HepG2 (cell line): ENCODE data around the gene PTGES3. TPM values are rescaled to one million over a fixed set of nuclear protein-coding genes. Genes with fewer than 3 reads are reported as not detected.

Source experiments
- EEA1 ChIP-seq: sonication (generic); formaldehyde crosslinking; IDR thresholded peaks from 2 replicates; pipeline ENCODE4 v1.5.1; 2020; ENCODE audit warnings: mild to moderate bottlenecking, missing genetic modification reagents, borderline replicate concordance
- GABPB1 ChIP-seq: IDR thresholded peaks from 2 replicates; pipeline ENCODE4 v1.6.1; 2016; ENCODE audit warnings: mild to moderate bottlenecking, missing genetic modification reagents, moderate library complexity, missing compliant biosample characterization
- HNRNPH1 ChIP-seq: fragments of 200-400 bp; formaldehyde crosslinking; optimal IDR thresholded peaks from 2 replicates; pipeline ENCODE3; 2017; ENCODE audit warnings: mild to moderate bottlenecking, low read depth, low read length
- HOXA5 ChIP-seq: sonication (generic); formaldehyde crosslinking; IDR thresholded peaks from 2 replicates; pipeline ENCODE4 v1.4.0; 2020; ENCODE audit warnings: missing genetic modification reagents
- MAFG ChIP-seq: sonication (generic); formaldehyde crosslinking; IDR thresholded peaks from 2 replicates; pipeline ENCODE4 v1.5.1; 2020; ENCODE audit warnings: mild to moderate bottlenecking, missing genetic modification reagents
- MLXIP ChIP-seq: sonication (generic); formaldehyde crosslinking; IDR thresholded peaks from 2 replicates; pipeline ENCODE4 v1.9.0; 2021; ENCODE audit warnings: missing genetic modification reagents, borderline replicate concordance
- MTA1 ChIP-seq: sonication (generic); formaldehyde crosslinking; IDR thresholded peaks from 2 replicates; pipeline ENCODE4 v1.4.0; 2020; ENCODE audit warnings: missing genetic modification reagents, mild to moderate bottlenecking, borderline replicate concordance
- NFIC ChIP-seq: IDR thresholded peaks from 2 replicates; pipeline ENCODE4 v1.6.1; 2012; ENCODE audit warnings: mild to moderate bottlenecking, low read length, inconsistent platforms
- REXO4 ChIP-seq: sonication (generic); formaldehyde crosslinking; IDR thresholded peaks from 2 replicates; pipeline ENCODE4 v1.8.0; 2022; ENCODE audit warnings: missing genetic modification reagents, mild to moderate bottlenecking, borderline replicate concordance
- SKI ChIP-seq: fragments of 450-650 bp; IDR thresholded peaks from one replicate; pipeline ENCODE4 v1.6.1; 2018; ENCODE audit warnings: mild to moderate bottlenecking; ENCODE audit not compliant: partially characterized antibody
- TCF7L2 ChIP-seq: IDR thresholded peaks from 2 replicates; pipeline ENCODE4 v1.6.1; 2011; ENCODE audit warnings: mild to moderate bottlenecking, low read depth, low read length, moderate library complexity
- U2AF1 ChIP-seq: fragments of 200-400 bp; formaldehyde crosslinking; optimal IDR thresholded peaks from 2 replicates; pipeline ENCODE3; 2017; ENCODE audit warnings: mild to moderate bottlenecking, low read depth, low read length
- ZKSCAN1 ChIP-seq: fragments of 150-350 bp; IDR thresholded peaks from 2 replicates; pipeline ENCODE4 v1.6.1; 2014; ENCODE audit warnings: low read length
- ZNF205 ChIP-seq: IDR thresholded peaks from 2 replicates; pipeline ENCODE4 v1.6.1; 2018; ENCODE audit warnings: missing biosample characterization, missing genetic modification reagents
- ZNF598 ChIP-seq: sonication (generic); formaldehyde crosslinking; IDR thresholded peaks from 2 replicates; pipeline ENCODE4 v1.5.1; 2020; ENCODE audit warnings: mild to moderate bottlenecking, missing genetic modification reagents, borderline replicate concordance
- ZNF781 ChIP-seq: sonication (generic); formaldehyde crosslinking; IDR thresholded peaks from 2 replicates; pipeline ENCODE4 v1.5.1; 2020; ENCODE audit warnings: borderline replicate concordance, mild to moderate bottlenecking, missing genetic modification reagents; ENCODE audit errors: not compliant biosample characterization
- polyA plus RNA-seq, 8 experiments: library from polyadenylated mRNA; depleted of rRNA in 3 of 8; stranded (reverse) in 7 of 8; unstranded in 1 of 8; fragments of >200 nt; fragmentation: Illumina TruSeq in 4 of 8; extraction: Trizol in 4 of 8; gene quantifications; 2 replicates each; pipeline versions ENCODE4 v1.2.1 to v1.2.3, GENCODE V29; 2011 to 2016; ENCODE audit warnings: low read depth in 4 of 8, missing spikeins in 1 of 8, mixed read lengths in 1 of 8; ENCODE audit not compliant: insufficient read depth in 1 of 8
- total RNA-seq, 5 experiments: library from RNA; depleted of rRNA; stranded (reverse); fragments of >200 nt; fragmentation: Illumina TruSeq; extraction: Trizol; gene quantifications; 2 replicates each; pipeline ENCODE4 v1.2.3, GENCODE V29; 2016; ENCODE audit warnings: low read depth in 1 of 5
- TF ChIP-seq, protein P1 (sequence below): sonication (generic); formaldehyde crosslinking; IDR thresholded peaks from 2 replicates; pipeline ENCODE4 v1.4.0; 2020; ENCODE audit warnings: missing genetic modification reagents, mild to moderate bottlenecking, borderline replicate concordance
- TF ChIP-seq, protein P2 (sequence below): sonication (generic); formaldehyde crosslinking; IDR thresholded peaks from 2 replicates; pipeline ENCODE4 v1.8.0; 2022; ENCODE audit warnings: missing genetic modification reagents, low read depth, mild to moderate bottlenecking, borderline replicate concordance
- TF ChIP-seq, protein P3 (sequence below): sonication (generic); formaldehyde crosslinking; IDR thresholded peaks from 2 replicates; pipeline ENCODE4 v1.4.0; 2020; ENCODE audit warnings: missing genetic modification reagents

The PTGES3 gene
- total and polyA plus RNA-seq, 2 of the 13 experiments (the other 11 are each of a cell fraction or from before 2014, with no cell fraction given): 54.4 to 159 TPM

DNA sequence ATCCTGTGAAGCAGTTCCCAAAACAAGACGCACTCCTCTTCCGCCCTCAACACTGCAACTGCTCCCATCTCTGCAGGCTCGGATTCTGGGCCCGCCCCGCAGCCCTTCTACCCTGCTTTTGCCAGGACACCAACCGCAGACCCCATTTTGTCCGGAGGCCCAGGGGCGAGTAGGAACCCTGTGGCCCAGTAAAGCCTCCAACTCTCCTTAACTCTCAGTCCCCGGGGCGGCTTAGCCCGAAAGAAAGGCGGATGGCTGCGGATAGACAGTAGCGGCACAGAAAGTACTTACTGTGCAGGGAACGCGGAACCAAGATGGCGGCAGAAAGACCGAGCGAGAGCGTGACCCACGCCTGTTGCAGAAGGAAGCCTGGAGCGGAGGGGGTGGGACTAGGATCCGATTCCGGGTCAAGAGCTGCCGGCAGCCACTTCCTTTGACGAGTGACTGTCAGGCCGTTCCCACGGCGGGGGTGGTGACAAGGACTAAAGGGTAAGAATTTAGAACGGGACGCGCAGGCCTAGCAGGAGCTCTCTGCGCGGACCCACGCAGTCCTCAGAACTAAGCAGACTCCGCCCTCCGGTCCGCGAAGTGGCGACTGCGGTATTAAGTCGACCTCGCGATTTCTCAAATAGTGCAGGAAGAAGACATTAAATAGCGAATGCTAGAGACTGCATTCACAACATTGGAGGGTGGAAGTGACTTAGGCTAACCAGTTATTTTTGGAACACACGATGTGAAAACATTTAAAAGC is 37.1 kb upstream of the PTGES3 start, which contains the start of gene NACA (continued):
- TF ChIP-seq HNRNPH1 (no peak), ZKSCAN1 (no peak), MLXIP (CRISPR knock-in tag) (no peak), TCF7L2 (no peak), SKI (peak; percentile 21), U2AF1 (no peak), GABPB1 (peak; percentile 99), REXO4 (CRISPR knock-in tag) (no peak), ZNF205 (CRISPR knock-in tag) (peak; percentile 91), NFIC (no peak), ZNF781 (peak; percentile 96), HOXA5 (CRISPR knock-in tag) (peak; percentile 90; the same call in 1 of the 2 replicates), MTA1 (CRISPR knock-in tag) (peak; percentile 93), ZNF598 (CRISPR knock-in tag) (no peak), MAFG (CRISPR knock-in tag) (no peak), EEA1 (CRISPR knock-in tag) (no peak)
- TF ChIP-seq, protein P1, sequence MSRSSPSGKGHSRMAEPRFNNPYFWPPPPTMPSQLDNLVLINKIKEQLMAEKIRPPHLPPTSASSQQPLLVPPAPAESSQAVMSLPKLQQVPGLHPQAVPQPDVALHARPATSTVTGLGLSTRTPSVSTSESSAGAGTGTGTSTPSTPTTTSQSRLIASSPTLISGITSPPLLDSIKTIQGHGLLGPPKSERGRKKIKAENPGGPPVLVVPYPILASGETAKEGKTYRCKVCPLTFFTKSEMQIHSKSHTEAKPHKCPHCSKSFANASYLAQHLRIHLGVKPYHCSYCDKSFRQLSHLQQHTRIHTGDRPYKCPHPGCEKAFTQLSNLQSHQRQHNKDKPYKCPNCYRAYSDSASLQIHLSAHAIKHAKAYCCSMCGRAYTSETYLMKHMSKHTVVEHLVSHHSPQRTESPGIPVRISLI (CRISPR knock-in tag): peak; percentile 45; the same call in 1 of the 2 replicates
- TF ChIP-seq, protein P2, sequence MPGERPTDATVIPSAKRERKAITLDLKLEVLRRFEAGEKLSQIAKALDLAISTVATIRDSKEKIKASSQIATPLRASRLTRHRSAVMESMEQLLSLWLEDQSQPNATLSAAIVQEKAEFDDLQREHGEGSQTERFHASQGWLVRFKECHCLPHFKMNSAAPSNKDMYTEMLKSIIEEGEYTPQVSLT: no peak
- TF ChIP-seq, protein P3, sequence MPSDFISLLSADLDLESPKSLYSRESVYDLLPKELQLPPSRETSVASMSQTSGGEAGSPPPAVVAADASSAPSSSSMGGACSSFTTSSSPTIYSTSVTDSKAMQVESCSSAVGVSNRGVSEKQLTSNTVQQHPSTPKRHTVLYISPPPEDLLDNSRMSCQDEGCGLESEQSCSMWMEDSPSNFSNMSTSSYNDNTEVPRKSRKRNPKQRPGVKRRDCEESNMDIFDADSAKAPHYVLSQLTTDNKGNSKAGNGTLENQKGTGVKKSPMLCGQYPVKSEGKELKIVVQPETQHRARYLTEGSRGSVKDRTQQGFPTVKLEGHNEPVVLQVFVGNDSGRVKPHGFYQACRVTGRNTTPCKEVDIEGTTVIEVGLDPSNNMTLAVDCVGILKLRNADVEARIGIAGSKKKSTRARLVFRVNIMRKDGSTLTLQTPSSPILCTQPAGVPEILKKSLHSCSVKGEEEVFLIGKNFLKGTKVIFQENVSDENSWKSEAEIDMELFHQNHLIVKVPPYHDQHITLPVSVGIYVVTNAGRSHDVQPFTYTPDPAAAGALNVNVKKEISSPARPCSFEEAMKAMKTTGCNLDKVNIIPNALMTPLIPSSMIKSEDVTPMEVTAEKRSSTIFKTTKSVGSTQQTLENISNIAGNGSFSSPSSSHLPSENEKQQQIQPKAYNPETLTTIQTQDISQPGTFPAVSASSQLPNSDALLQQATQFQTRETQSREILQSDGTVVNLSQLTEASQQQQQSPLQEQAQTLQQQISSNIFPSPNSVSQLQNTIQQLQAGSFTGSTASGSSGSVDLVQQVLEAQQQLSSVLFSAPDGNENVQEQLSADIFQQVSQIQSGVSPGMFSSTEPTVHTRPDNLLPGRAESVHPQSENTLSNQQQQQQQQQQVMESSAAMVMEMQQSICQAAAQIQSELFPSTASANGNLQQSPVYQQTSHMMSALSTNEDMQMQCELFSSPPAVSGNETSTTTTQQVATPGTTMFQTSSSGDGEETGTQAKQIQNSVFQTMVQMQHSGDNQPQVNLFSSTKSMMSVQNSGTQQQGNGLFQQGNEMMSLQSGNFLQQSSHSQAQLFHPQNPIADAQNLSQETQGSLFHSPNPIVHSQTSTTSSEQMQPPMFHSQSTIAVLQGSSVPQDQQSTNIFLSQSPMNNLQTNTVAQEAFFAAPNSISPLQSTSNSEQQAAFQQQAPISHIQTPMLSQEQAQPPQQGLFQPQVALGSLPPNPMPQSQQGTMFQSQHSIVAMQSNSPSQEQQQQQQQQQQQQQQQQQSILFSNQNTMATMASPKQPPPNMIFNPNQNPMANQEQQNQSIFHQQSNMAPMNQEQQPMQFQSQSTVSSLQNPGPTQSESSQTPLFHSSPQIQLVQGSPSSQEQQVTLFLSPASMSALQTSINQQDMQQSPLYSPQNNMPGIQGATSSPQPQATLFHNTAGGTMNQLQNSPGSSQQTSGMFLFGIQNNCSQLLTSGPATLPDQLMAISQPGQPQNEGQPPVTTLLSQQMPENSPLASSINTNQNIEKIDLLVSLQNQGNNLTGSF (CRISPR knock-in tag): peak; percentile 52; the same call in 1 of the 2 replicates
